Common myeloid progenitor, CD34-positive (primary cell): ENCODE results near the gene C5orf24.
"Not testable (repeated sequence)": the region's sequence is repeated elsewhere in the genome, so short reads cannot be mapped to it uniquely, and the experiment has no call there.

Source experiments
- CTCF ChIA-PET: fragments of 350-600 bp; sonication (Branson Sonifier 250); formaldehyde crosslinking; loops from one replicate; lab custom pipeline; 2021; ENCODE audit warnings: antibody characterized with exemption; lab: Charles Lee
- POLR2A ChIA-PET: fragments of 350-600 bp; sonication (Branson Sonifier 250); formaldehyde crosslinking; loops from one replicate; lab custom pipeline; 2021; ENCODE audit warnings: antibody characterized with exemption; lab: Charles Lee
- DNase-seq, 3 donors: peaks; one replicate each; pipeline versions ENCODE4 v3.0.0 to v3.0.0-alpha.2; 2013
- H3K27ac ChIP-seq, 2 experiments: 1 replicate in 1 of 2; 2 replicates in 1 of 2; pipeline ENCODE4 v1.7.0; 2013; ENCODE audit warnings: inconsistent platforms in 2 of 2, low read length in 2 of 2, mild to moderate bottlenecking in 2 of 2, low read depth in 1 of 2, moderate library complexity in 1 of 2; ENCODE audit not compliant: severe bottlenecking in 2 of 2, insufficient read depth in 1 of 2, poor library complexity in 1 of 2
- H3K27me3 ChIP-seq, 5 experiments: replicated peaks in 2 of 5; 1 replicate in 3 of 5; 2 replicates in 2 of 5; pipeline versions ENCODE4 v1.6.1 to v1.7.0; 2013; ENCODE audit warnings: low read length in 4 of 5, mild to moderate bottlenecking in 2 of 5, moderate library complexity in 2 of 5, inconsistent platforms in 1 of 5; ENCODE audit not compliant: insufficient read depth in 5 of 5, control insufficient read depth in 4 of 5
- H3K36me3 ChIP-seq, 4 experiments: 1 replicate in 2 of 4; 2 replicates in 2 of 4; pipeline versions ENCODE4 v1.6.1 to v1.7.0; 2013; ENCODE audit warnings: low read length in 3 of 4, control low read depth in 1 of 4, mild to moderate bottlenecking in 1 of 4; ENCODE audit not compliant: control insufficient read depth in 4 of 4, insufficient read depth in 4 of 4
- H3K4me1 ChIP-seq, 4 experiments: 1 replicate in 3 of 4; 2 replicates in 1 of 4; pipeline versions ENCODE4 v1.6.1 to v1.7.1; 2013; ENCODE audit warnings: low read length in 3 of 4, mild to moderate bottlenecking in 3 of 4, control low read depth in 1 of 4, inconsistent platforms in 1 of 4, moderate library complexity in 1 of 4; ENCODE audit not compliant: control insufficient read depth in 4 of 4, insufficient read depth in 4 of 4; ENCODE audit errors: control extremely low read depth in 1 of 4
- H3K4me3 ChIP-seq, 7 experiments: 1 replicate in 4 of 7; 2 replicates in 3 of 7; pipeline versions ENCODE4 v1.5.1 to v1.7.0; 2013; ENCODE audit warnings: mild to moderate bottlenecking in 7 of 7, low read length in 6 of 7, moderate library complexity in 6 of 7, inconsistent platforms in 2 of 7, low read depth in 2 of 7, control low read depth in 1 of 7; ENCODE audit not compliant: insufficient read depth in 4 of 7, control insufficient read depth in 1 of 7; ENCODE audit errors: extremely low read depth in 1 of 7
- H3K9me3 ChIP-seq, 5 experiments: 1 replicate in 4 of 5; 2 replicates in 1 of 5; pipeline versions ENCODE4 v1.6.1 to v1.7.1; 2013; ENCODE audit warnings: low read length in 4 of 5, mild to moderate bottlenecking in 2 of 5, inconsistent platforms in 1 of 5, low read depth in 1 of 5, moderate library complexity in 1 of 5; ENCODE audit not compliant: control insufficient read depth in 4 of 5, insufficient read depth in 2 of 5; ENCODE audit errors: control extremely low read depth in 1 of 5
- WGBS: methylation state at CpG from one replicate; pipeline ENCODE4 v1.1.5; 2013; ENCODE audit not compliant: insufficient coverage; 5-methylcytosine and 5-hydroxymethylcytosine counted together

C5orf24 gene

DNA sequence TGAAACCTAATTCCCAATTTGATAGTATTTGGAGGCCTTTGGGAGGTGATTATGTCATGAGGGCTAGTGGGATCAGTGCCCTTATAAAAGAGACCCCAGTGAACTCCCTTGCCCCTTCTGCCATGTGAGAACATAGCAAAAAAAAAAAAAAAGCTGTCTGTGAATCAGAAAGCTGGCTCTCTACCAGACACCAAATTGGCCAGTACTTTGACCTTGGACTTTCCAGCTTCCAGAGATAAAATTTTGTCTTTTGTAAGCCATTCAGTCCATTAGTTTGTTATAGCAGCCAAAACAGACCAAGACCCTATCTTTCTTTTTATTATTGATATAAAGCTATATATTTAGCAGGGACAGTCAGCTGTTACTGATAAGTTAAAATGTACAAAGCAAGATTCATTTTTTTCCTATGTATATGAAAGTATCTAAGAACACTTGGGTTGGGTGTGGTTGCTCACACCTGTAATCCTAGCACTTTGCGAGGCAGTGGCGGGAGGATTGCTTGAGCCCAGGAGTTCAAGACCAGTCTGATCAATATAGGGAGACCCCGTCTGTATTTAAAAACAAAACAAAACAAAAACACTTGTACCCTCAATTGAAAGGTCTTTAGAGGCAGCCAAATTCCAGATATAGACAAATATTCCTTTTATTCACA lies 8.1 kb upstream of the C5orf24 start:
- no peak for DNase-seq
- Histone ChIP-seq H3K9me3 (no peaks in the 10 kb centered on the region), H3K4me3 (no peak overlapping the region), H3K27me3 (no peaks in the 10 kb centered on the region), H3K4me1 (no peaks in the 10 kb centered on the region), H3K36me3 (peaks cover 2 to 38% (median 19%) of the 10 kb centered on the region in 4 experiments), H3K27ac (no peak overlapping the region)
- CTCF ChIA-PET: no interaction called here
- 100% methylated on average over 3 of the region's 3 CpGs for WGBS
- POLR2A ChIA-PET: interaction anchor here (0.6 kb wide), 1 partner anchor 361 kb away, joined by 12 read pairs; no protein-coding TSS in a partner anchor

GRCh38 chr5:134838361-134838760 lies 7.4 kb upstream of the C5orf24 start:
- CTCF ChIA-PET, H3K4me1 ChIP-seq, H3K9me3 ChIP-seq, H3K4me3 ChIP-seq, H3K27me3 ChIP-seq, H3K27ac ChIP-seq, POLR2A ChIA-PET, DNase-seq: not testable (repeated sequence)
- WGBS: 95% methylated on average over 9 of the region's 9 CpGs
- peaks cover 2 to 33% (median 19%) of the 10 kb centered on the region in 4 experiments for H3K36me3 ChIP-seq

- peaks cover 4 to 7% (median 5%) of the 10 kb centered on the region in 4 experiments for H3K4me1 ChIP-seq
- POLR2A ChIA-PET: interaction anchor here (0.6 kb wide), 1 partner anchor 57 kb away, joined by 8 read pairs; no protein-coding TSS in a partner anchor
- H3K36me3 ChIP-seq: peaks cover 2 to 26% (median 18%) of the 10 kb centered on the region in 4 experiments
- CTCF ChIA-PET: no interaction called here
- no peaks in the 10 kb centered on the region for H3K9me3 ChIP-seq
- no peak for DNase-seq
- no peak overlapping the region for H3K27ac ChIP-seq
- WGBS: 100% methylated on average over 2 of the region's 3 CpGs
- H3K27me3 ChIP-seq: no peaks in the 10 kb centered on the region
- no peak overlapping the region for H3K4me3 ChIP-seq
Observed at GRCh38 chr5:134840811-134841210, 5.0 kb upstream of the C5orf24 start.

GRCh38 chr5:134844252-134844651 lies 1.5 kb upstream of the C5orf24 start:
- Histone ChIP-seq H3K27ac (no peak overlapping the region), H3K9me3 (no peaks in the 10 kb centered on the region), H3K4me1 (peaks cover 11 to 20% (median 16%) of the 10 kb centered on the region in 4 experiments), H3K27me3 (no peaks in the 10 kb centered on the region), H3K4me3 (no peak overlapping the region), H3K36me3 (peaks cover 2 to 13% (median 12%) of the 10 kb centered on the region in 4 experiments)
- no CpG with 5 or more reads among the region's 1 CpG for WGBS
- POLR2A ChIA-PET: no interaction called here
- no peak for DNase-seq
- CTCF ChIA-PET: no interaction called here

DNA sequence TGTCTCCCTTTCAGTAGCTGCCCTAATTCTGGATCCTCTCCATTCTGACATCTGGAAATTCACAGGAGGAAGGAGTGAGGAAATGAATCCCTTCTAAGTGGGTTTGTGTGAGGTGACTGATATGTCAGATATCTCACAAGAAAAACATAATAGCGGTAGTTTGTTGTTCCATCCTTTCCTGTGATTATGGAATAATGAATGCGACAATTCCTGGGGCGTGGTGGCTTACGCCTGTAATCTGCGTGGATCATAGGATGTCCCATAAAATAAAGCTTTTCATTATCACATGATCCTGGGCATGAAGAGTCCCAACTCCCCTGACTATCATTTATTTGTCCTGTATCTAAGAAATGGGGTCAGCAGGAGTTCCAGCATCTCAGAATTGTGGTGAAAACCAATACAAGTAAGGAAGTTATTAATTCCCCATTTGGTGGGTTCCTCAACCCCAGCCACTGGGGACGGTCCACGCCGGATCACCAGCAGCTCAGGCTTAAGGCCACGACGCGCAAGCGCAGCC lies 375 bp upstream of the C5orf24 start:
- Histone ChIP-seq H3K9me3 (no peaks in the 10 kb centered on the region), H3K36me3 (peaks cover 2 to 6% (median 3%) of the 10 kb centered on the region in 4 experiments), H3K4me3 (peak overlapping the region in 6 of 7 experiments; percentile 80 to 98 (median 89)), H3K4me1 (peaks cover 11 to 20% (median 16%) of the 10 kb centered on the region in 4 experiments), H3K27me3 (no peaks in the 10 kb centered on the region), H3K27ac (peak overlapping the region; percentile 86 to 95)
- CTCF ChIA-PET: interaction anchor here (0.6 to 1.1 kb wide), 2 partner anchors 11 to 225 kb away, joined by 3 to 6 read pairs; no protein-coding TSS in a partner anchor
- 0% methylated on average over 11 of the region's 12 CpGs for WGBS
- POLR2A ChIA-PET: interaction anchor here (0.5 to 1.1 kb wide), 4 partner anchors 13 to 59 kb away, joined by 3 to 5 read pairs (median 3); partner anchors contain the start of gene PCBD2
- no peak for DNase-seq

GRCh38 chr5:134846641-134846960 lies 833 bp downstream of the C5orf24 start:
- DNase-seq: no peak
- CTCF ChIA-PET: interaction anchor here (0.9 to 1.4 kb wide), 3 partner anchors 22 to 57 kb away, joined by 3 to 4 read pairs (median 3); no protein-coding TSS in a partner anchor
- WGBS: 0% methylated on average over 7 of the region's 11 CpGs

More at GRCh38 chr5:134846641-134846960, 833 bp downstream of the C5orf24 start:
- POLR2A ChIA-PET: interaction anchor here (0.7 kb wide), 1 partner anchor 353 kb away, joined by 3 read pairs; no protein-coding TSS in a partner anchor
- peak overlapping the region; percentile 69 to 98 (median 84) for H3K4me3 ChIP-seq
- H3K27me3 ChIP-seq: no peaks in the 10 kb centered on the region
- peak overlapping the region; percentile 86 to 95 for H3K27ac ChIP-seq
- peaks cover 0 to 4% (median 3%) of the 10 kb centered on the region in 4 experiments for H3K36me3 ChIP-seq
- no peaks in the 10 kb centered on the region for H3K9me3 ChIP-seq
- peaks cover 11 to 20% (median 16%) of the 10 kb centered on the region in 4 experiments for H3K4me1 ChIP-seq
